GM12801 (cell line): ENCODE measurements around the gene CASP2.

ENCODE experiments used
- TF ChIP-seq, protein P1 (sequence below): IDR thresholded peaks from one replicate; pipeline ENCODE4 v1.5.1; 2011; ENCODE audit warnings: control low read depth; ENCODE audit not compliant: insufficient read length; ENCODE audit errors: extremely low read depth

CASP2 gene

DNA sequence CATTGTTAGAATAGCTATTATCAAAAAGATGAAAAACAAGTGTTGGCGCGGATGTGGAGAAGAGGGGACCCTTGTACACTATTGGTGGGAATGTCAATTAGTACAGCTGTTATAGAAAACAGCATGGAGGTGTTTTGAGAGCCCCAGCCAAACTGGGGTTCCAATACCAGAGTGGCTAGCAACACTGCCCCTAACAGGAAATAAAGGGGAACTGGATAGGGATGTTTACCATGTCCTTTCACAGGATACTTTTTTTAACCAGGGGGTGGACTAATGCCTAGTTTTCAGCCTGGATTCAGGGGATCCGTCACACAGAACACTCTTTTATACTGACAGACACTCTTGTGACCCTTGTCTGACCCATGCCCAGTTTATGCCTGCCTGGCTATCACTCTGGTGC, 31.8 kb upstream of the CASP2 start:
- TF ChIP-seq, protein P1, sequence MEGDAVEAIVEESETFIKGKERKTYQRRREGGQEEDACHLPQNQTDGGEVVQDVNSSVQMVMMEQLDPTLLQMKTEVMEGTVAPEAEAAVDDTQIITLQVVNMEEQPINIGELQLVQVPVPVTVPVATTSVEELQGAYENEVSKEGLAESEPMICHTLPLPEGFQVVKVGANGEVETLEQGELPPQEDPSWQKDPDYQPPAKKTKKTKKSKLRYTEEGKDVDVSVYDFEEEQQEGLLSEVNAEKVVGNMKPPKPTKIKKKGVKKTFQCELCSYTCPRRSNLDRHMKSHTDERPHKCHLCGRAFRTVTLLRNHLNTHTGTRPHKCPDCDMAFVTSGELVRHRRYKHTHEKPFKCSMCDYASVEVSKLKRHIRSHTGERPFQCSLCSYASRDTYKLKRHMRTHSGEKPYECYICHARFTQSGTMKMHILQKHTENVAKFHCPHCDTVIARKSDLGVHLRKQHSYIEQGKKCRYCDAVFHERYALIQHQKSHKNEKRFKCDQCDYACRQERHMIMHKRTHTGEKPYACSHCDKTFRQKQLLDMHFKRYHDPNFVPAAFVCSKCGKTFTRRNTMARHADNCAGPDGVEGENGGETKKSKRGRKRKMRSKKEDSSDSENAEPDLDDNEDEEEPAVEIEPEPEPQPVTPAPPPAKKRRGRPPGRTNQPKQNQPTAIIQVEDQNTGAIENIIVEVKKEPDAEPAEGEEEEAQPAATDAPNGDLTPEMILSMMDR = no peak

DNA sequence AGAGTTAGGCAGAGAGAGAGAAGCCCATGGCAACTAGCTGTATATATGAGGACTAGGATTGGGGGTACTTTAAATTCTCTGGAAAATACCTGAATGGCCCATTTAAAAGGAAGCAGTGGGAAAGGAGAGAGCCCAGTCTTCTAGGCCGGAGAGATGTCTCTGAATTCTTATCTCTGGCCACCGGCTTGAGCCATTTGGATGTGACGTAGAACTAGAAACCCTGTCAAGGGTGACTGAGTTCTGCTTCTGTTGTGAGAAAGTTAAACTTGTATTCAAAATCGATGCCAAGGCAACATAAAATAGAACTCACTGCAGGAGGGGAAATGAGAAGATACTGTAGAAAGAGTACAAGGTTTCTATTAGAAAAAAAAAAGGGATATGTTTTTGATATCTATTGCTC, 31.2 kb upstream of the CASP2 start:
- TF ChIP-seq, protein P1 = no peak

DNA sequence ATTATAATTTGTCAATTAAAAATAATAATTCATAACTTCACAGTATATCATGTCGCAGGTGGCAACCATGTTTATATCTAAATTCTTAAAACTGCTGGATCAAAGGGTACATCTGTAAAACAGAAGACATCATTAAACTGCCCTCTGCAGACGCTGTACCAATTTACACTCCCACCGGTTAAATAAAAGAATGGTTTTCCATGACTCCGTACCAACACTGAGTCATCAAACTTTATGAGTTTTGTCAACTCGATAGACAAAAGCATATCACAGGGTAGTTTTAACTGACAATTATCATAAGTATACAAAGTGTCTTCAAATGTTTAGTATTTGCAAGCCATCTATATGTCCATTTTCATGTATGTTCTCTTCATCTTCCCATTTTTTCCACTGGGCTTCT, 30.6 kb upstream of the CASP2 start:
- TF ChIP-seq, protein P1 = no peak

DNA sequence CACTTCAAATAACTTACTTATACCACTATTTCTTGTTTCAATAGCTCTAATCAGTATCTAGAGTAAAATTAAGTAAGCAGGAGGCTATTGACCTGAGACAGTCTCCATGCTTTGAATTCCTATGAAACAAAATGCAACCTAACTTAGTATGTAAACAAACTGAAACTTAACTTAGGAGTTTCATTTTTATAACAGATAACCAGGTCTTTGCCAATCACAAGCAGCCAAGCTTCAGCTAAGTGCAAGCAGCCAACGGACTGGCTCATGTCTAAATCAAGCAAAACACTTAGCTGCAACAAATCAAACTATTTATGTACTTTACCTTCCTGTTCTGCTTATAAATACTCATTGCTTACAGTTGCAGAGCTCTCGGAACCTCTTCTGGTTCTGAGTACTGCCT, 29.3 kb upstream of the CASP2 start:
- TF ChIP-seq, protein P1 = no peak

DNA sequence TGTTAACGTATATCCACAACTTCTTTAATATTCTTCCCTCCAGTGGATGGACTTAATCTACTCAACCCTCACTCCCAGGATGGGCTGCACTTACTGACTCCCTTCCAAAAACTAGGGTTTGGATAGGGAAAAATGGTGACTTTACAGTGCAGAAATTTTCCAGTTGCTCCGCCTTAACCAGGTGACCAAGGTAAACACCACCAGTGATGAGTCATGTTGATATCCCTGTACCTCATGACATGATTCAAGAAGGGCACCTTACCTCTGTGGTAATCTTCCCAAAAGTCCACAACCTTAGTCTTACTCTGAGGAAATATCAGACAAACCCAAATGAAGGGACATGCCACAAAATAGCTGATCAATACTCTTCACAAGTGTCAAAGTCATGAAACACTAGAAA, 28.4 kb upstream of the CASP2 start:
- TF ChIP-seq, protein P1 = no peak

DNA sequence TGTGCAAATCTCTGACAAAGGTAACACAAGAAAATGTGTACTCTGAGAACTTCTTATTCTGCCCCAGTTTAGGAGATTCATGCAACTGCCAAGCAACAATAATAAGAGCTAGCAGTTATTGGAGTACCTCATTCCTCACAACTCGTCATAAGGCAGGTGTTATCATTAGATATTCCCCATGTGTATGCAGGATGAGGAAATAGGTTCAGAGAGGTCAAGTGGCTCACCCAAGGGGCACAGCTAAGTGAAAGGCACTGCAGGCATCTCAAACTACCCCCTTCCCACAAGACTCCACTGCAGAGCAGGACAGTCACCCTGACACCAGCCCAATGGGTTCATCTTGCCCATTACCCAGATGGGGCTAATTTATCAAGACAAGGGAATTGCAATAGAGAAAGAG, 26.2 kb upstream of the CASP2 start:
- TF ChIP-seq, protein P1 = no peak

DNA sequence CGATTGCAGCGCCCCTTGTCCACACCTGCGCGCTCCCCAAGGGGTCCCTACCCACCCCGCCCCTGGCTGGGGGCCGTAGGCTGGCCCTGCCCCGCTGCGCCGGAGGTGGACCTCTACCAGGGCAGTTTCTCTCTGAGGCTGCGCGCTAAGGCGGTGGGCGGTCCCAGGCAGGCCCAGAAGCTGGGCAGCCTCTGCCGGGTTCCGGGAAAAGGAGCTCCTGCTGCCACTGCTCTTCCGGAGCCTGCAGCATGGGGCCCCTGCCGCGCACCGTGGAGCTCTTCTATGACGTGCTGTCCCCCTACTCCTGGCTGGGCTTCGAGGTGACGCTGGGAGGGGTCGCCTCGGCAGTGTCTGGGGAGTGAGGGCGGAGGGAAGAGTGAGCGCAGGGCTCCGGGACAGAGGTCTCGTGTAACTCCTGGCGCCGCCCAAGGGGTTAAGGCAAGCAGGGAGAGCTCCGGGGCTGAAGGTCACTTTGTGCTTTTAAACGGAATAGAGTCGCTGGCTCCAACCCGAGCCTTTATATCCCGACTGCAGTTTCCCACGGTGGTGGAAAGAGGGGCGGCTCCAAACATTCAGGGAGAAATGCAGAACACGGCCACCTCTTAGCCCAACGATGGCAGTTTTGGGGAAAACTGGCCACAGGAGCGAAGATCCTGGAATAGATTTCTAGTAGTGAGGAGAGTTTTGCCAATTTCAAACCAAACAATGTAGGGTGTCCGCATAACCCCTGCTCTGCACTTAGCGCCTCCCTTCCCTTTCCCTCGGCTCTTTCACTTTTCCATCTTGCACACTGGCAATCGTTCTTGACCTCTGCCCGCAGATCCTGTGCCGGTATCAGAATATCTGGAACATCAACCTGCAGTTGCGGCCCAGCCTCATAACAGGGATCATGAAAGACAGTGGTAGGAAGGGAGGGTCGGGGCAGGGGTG, 24.6 kb upstream of the CASP2 start, which contains the start of gene GSTK1:
GSTK1 (plus strand) TSS at position 176 of the 930 bp plus-strand sequence; CDS start at position 249, 73 bp downstream.
- TF ChIP-seq, protein P1 = no peak
